AG04450 (cell line): ENCODE data around the gene CCDC30. TPM values are rescaled to one million over a fixed set of nuclear protein-coding genes. Genes with fewer than 3 reads are reported as not detected.

Experiments
- CTCF ChIA-PET: fragments of 300-600, 350-600 bp; formaldehyde crosslinking; extraction: SDS; loops from one replicate; lab custom pipeline; 2022; ENCODE audit warnings: antibody characterized with exemption, inconsistent platforms; lab: Charles Lee
- POLR2A ChIA-PET: fragments of 350-600 bp; formaldehyde crosslinking; extraction: SDS; loops from one replicate; lab custom pipeline; 2021; ENCODE audit warnings: antibody characterized with exemption, inconsistent platforms; lab: Yijun Ruan, JAX
- DNase-seq: peaks from one replicate; pipeline ENCODE4 v3.0.0-alpha.2; 2011; ENCODE audit warnings: low read depth, low spot score
- H3K27ac ChIP-seq: one replicate; pipeline ENCODE4 v1.5.1; 2012; ENCODE audit warnings: low read depth, low read length, control low read depth
- H3K27me3 ChIP-seq: one replicate; pipeline ENCODE4 v1.6.0; 2012; ENCODE audit warnings: low read length; ENCODE audit not compliant: control insufficient read depth, insufficient read depth
- H3K4me3 ChIP-seq: 2 replicates; pipeline ENCODE4 v1.5.1; 2011; ENCODE audit warnings: mild to moderate bottlenecking, low read depth, low read length, control low read depth
- H3K9me3 ChIP-seq: 2 replicates; pipeline ENCODE4 v1.5.1; 2012; ENCODE audit warnings: low read length; ENCODE audit not compliant: control insufficient read depth, insufficient read depth
- polyA plus RNA-seq: library from polyadenylated mRNA; depleted of rRNA; stranded (reverse); fragments of >200 nt; gene quantifications from 2 replicates; pipeline ENCODE4 v1.2.3, GENCODE V29; 2011
- TF ChIP-seq, protein P1 (sequence below): IDR thresholded peaks from 2 replicates; pipeline ENCODE4 v1.5.1; 2011; ENCODE audit warnings: low read depth, low read length, control low read depth, inconsistent platforms

CCDC30 gene
- polyA plus RNA-seq, 1 experiment, result 0.61 TPM

- no peaks in the 10 kb centered on the region for H3K27me3 ChIP-seq
- H3K4me3 ChIP-seq, result no peak overlapping the region
- TF ChIP-seq, protein P1, sequence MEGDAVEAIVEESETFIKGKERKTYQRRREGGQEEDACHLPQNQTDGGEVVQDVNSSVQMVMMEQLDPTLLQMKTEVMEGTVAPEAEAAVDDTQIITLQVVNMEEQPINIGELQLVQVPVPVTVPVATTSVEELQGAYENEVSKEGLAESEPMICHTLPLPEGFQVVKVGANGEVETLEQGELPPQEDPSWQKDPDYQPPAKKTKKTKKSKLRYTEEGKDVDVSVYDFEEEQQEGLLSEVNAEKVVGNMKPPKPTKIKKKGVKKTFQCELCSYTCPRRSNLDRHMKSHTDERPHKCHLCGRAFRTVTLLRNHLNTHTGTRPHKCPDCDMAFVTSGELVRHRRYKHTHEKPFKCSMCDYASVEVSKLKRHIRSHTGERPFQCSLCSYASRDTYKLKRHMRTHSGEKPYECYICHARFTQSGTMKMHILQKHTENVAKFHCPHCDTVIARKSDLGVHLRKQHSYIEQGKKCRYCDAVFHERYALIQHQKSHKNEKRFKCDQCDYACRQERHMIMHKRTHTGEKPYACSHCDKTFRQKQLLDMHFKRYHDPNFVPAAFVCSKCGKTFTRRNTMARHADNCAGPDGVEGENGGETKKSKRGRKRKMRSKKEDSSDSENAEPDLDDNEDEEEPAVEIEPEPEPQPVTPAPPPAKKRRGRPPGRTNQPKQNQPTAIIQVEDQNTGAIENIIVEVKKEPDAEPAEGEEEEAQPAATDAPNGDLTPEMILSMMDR, result no peak
- DNase-seq, result no peak
- no peaks in the 10 kb centered on the region for H3K9me3 ChIP-seq
- CTCF ChIA-PET, result interaction anchor here (0.6 kb wide), 1 partner anchor 523 kb away, joined by 3 read pairs; no protein-coding TSS in a partner anchor
- H3K27ac ChIP-seq, result no peak overlapping the region
- POLR2A ChIA-PET, result interaction anchor here (0.6 to 1.0 kb wide), 2 partner anchors 12 to 302 kb away, joined by 3 read pairs; partner anchors contain the start of gene YBX1
Observed at GRCh38 chr1:42669936-42670335, 206.8 kb downstream of the CCDC30 start.

DNA sequence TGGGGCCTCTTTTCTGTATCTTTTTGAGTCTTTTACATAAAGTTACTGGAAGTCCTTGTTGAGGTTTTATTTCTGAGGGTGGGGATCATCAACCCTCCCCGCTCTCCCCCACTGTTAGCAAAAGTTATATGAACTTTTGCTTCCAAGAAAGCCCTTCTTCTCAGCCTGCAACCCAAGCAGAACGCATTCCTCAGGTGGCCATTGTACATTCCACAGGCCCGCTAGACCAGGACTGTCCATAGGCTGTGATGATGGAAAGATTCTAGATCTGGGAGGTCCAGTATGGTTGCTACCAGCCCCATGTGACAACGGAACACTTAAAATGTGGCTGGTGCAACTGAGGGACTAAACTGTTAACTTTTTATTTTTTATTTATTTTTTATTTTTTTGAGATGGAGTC is 207.3 kb downstream of the CCDC30 start:
- H3K9me3 ChIP-seq, result no peaks in the 10 kb centered on the region
- TF ChIP-seq, protein P1, result no peak
- no peak overlapping the region for H3K27ac ChIP-seq
- ChIA-PET POLR2A (interaction anchor here (0.6 kb wide), 1 partner anchor 301 kb away, joined by 3 read pairs; no protein-coding TSS in a partner anchor), CTCF (interaction anchor here (0.6 kb wide), 1 partner anchor 523 kb away, joined by 3 read pairs; no protein-coding TSS in a partner anchor)
- H3K4me3 ChIP-seq, result no peak overlapping the region
- no peaks in the 10 kb centered on the region for H3K27me3 ChIP-seq
- DNase-seq, result no peak

DNA sequence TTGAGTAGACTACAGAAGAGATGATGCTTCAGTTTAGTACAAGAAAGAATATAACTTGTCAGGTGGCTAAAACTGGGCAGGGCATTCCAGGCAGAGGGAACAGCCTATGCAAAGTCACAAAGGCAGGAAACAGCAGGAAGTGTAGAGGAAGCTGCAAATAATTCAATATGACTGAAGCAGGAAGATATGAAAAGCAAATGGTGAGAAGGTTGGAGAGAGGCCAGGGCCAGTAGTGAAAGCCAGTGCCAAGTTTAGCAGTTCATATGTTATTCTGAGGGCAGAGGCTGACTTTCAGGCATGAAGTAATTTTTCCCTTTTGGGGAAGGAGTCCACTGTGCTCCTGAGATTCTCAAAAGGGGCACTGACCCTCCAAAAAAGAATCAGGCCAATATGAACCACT is 211.1 kb downstream of the CCDC30 start:
- DNase-seq, result no peak
- TF ChIP-seq, protein P1, result no peak
- no peaks in the 10 kb centered on the region for H3K27me3 ChIP-seq
- H3K9me3 ChIP-seq, result no peaks in the 10 kb centered on the region
- ChIA-PET POLR2A (no interaction called here), CTCF (no interaction called here)
- H3K4me3 ChIP-seq, result no peak overlapping the region
- no peak overlapping the region for H3K27ac ChIP-seq

GRCh38 chr1:42674682-42675081 is 211.6 kb downstream of the CCDC30 start:
- POLR2A ChIA-PET, result no interaction called here
- Histone ChIP-seq H3K9me3 (no peaks in the 10 kb centered on the region), H3K27me3 (no peaks in the 10 kb centered on the region), H3K27ac (no peak overlapping the region), H3K4me3 (no peak overlapping the region)
- CTCF ChIA-PET, result no interaction called here
- TF ChIP-seq, protein P1, result no peak
- DNase-seq, result no peak

DNA sequence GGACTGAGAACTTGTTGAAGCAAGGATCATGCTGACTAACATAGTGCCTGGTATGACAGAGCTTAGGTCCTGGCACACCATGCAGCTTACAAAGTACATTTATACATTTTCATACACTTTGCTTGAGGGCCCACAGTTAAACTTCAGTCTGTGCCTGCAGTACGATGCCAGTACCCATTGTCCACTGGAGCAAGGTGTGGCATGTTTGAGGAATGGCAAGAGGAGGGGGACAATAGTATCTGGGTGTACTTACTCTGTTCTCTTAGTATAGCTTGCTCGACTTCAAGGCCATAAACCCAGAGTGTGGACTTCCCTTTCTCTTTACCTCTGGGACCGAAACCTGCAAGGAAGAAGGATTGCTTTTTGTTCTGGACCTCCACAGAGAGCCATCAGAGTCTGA is 212.4 kb downstream of the CCDC30 start:
- TF ChIP-seq, protein P1, result no peak
- ChIA-PET POLR2A (no interaction called here), CTCF (no interaction called here)
- Histone ChIP-seq H3K27me3 (no peaks in the 10 kb centered on the region), H3K27ac (no peak overlapping the region), H3K9me3 (no peaks in the 10 kb centered on the region), H3K4me3 (no peak overlapping the region)
- DNase-seq, result no peak
